Measurements from ENCODE around the gene PLK4. TPM values are rescaled to one million over a fixed set of nuclear protein-coding genes. Genes with fewer than 3 reads are reported as not detected.

Gene PLK4
- total RNA-seq, 1 experiment from 2014 or later: 21.4 TPM

GRCh38 chr4:127917151-127917550 lies 36.5 kb downstream of the PLK4 start:
- intact Hi-C loops (cut with micrococcal nuclease; ENCODE audit: unreplicated experiment) (no loop called here), in situ Hi-C loops (cut with HindIII; ENCODE audit: low pct_unique_long_range_greater_than_20kb, low sequenced_read_pairs) (no loop called here)
- DNase-seq (ENCODE audit: low read depth, low spot score) (no peak), ATAC-seq (no peak)
- H3K27me3 ChIP-seq (ENCODE audit: control insufficient read depth, insufficient read depth, low read length): no peaks in the 10 kb centered on the region
- no peaks in the 10 kb centered on the region for H3K9me3 ChIP-seq (ENCODE audit: control insufficient read depth, insufficient read depth, low read depth, low read length)
- BruUV-seq (replicated peaks): no TSS peak
- POLR2A ChIA-PET: no interaction called here
- CTCF ChIA-PET: no interaction called here
- H3K27ac ChIP-seq (ENCODE audit: low read length): no peak overlapping the region
- H3K4me3 ChIP-seq (ENCODE audit: low read depth in 2 of 2, low read length in 2 of 2): no peak overlapping the region
- H3K4me1 ChIP-seq (ENCODE audit: control insufficient read depth, insufficient read depth, low read length): no peaks in the 10 kb centered on the region
- no peak for TF ChIP-seq REST (IDR thresholded peaks at IDR 0.05; ENCODE audit: insufficient read depth in 1 of 2, low read depth in 2 of 2, low read length in 1 of 2)
- no peak for TF ChIP-seq SIN3A (IDR thresholded peaks at IDR 0.05; ENCODE audit: borderline replicate concordance, insufficient read depth, low read depth, low read length)
- no peak for TF ChIP-seq POLR2AphosphoS5 (IDR thresholded peaks at IDR 0.05; ENCODE audit: low read depth, low read length)
- no peaks in the 10 kb centered on the region; the same call in 1 of the 2 replicates for H3K36me3 ChIP-seq (ENCODE audit: control insufficient read depth, insufficient read depth, low read length)

- Histone ChIP-seq H3K27me3 (ENCODE audit: control insufficient read depth, insufficient read depth, low read length) (no peaks in the 10 kb centered on the region), H3K36me3 (ENCODE audit: control insufficient read depth, insufficient read depth, low read length) (no peaks in the 10 kb centered on the region; the same call in 1 of the 2 replicates), H3K4me1 (ENCODE audit: control insufficient read depth, insufficient read depth, low read length) (no peaks in the 10 kb centered on the region), H3K27ac (ENCODE audit: low read length) (no peak overlapping the region), H3K4me3 (ENCODE audit: low read depth in 2 of 2, low read length in 2 of 2) (no peak overlapping the region), H3K9me3 (ENCODE audit: control insufficient read depth, insufficient read depth, low read depth, low read length) (no peaks in the 10 kb centered on the region)
- TF ChIP-seq SIN3A (IDR thresholded peaks at IDR 0.05; ENCODE audit: borderline replicate concordance, insufficient read depth, low read depth, low read length) (no peak), TCF7L2 (IDR thresholded peaks at IDR 0.05; ENCODE audit: low read depth, low read length) (no peak), REST (IDR thresholded peaks at IDR 0.05; ENCODE audit: insufficient read depth in 1 of 2, low read depth in 2 of 2, low read length in 1 of 2) (no peak), POLR2AphosphoS5 (IDR thresholded peaks at IDR 0.05; ENCODE audit: low read depth, low read length) (no peak), CTCF (IDR thresholded peaks at IDR 0.05) (no peak)
- in situ Hi-C loops (cut with HindIII; ENCODE audit: low pct_unique_long_range_greater_than_20kb, low sequenced_read_pairs): no loop called here
- DNase-seq (ENCODE audit: low read depth, low spot score) (no peak), ATAC-seq (no peak)
- BruUV-seq (replicated peaks): no TSS peak
- intact Hi-C loops (cut with micrococcal nuclease; ENCODE audit: unreplicated experiment): no loop called here
- POLR2A ChIA-PET: no interaction called here
- CTCF ChIA-PET: no interaction called here
Observed at GRCh38 chr4:127920521-127920920, 39.8 kb downstream of the PLK4 start.
